HFF-Myc (cell line): Measurements from ENCODE around the gene SP110.

Experiments used
- DNase-seq: peaks from one replicate; pipeline ENCODE4 v3.0.0-alpha.2; 2011; ENCODE audit warnings: low read depth; ENCODE audit errors: extremely low read depth
- H3K4me3 ChIP-seq: replicated peaks from 2 replicates; pipeline ENCODE4 v1.5.1; 2011; ENCODE audit warnings: low read depth, mild to moderate bottlenecking, control low read depth, low read length
- CTCF ChIP-seq: IDR thresholded peaks from 2 replicates; pipeline ENCODE4 v1.5.1; 2012; ENCODE audit warnings: mild to moderate bottlenecking, low read depth, low read length, control low read depth; ENCODE audit errors: missing control alignments

SP110 gene

GRCh38 chr2:230161184-230161583, 58.6 kb downstream of the SP110 start:
- H3K4me3 ChIP-seq = no peak overlapping the region
- no peak for DNase-seq
- no peak for TF ChIP-seq CTCF

- no peak for DNase-seq
- no peak overlapping the region for H3K4me3 ChIP-seq
- peak; percentile 78 for TF ChIP-seq CTCF
Measured at GRCh38 chr2:230160112-230160660, 59.6 kb downstream of the SP110 start.

- H3K4me3 ChIP-seq = no peak overlapping the region
- DNase-seq = no peak
- TF ChIP-seq CTCF = no peak
Measured at GRCh38 chr2:230158468-230158867, 61.3 kb downstream of the SP110 start.

GRCh38 chr2:230156782-230157699, 62.7 kb downstream of the SP110 start:
- H3K4me3 ChIP-seq = no peak overlapping the region
- no peak for TF ChIP-seq CTCF
- DNase-seq = no peak

- no peak for TF ChIP-seq CTCF
- no peak overlapping the region for H3K4me3 ChIP-seq
- DNase-seq = no peak
Measured at GRCh38 chr2:230155359-230155758, 64.4 kb downstream of the SP110 start.

GRCh38 chr2:230153390-230153976, 66.3 kb downstream of the SP110 start:
- no peak overlapping the region for H3K4me3 ChIP-seq
- no peak for TF ChIP-seq CTCF
- no peak for DNase-seq
